Activated T-cell treated with anti-CD3 and anti-CD28 coated beads, Interleukin-2, amount 50 U/mL, for 48 hours (primary cell): Measurements from ENCODE around the gene GLS.
A peak's percentile ranks its signal among the peaks of the same experiment; 100 is the strongest.
"Not testable (repeated sequence)": the region's sequence is repeated elsewhere in the genome, so short reads cannot be mapped to it uniquely, and the experiment has no call there.

Source experiments
- DNase-seq, 2 experiments: peaks; one replicate each; pipeline ENCODE4 v3.0.0-alpha.2; 2020

The GLS gene

GRCh38 chr2:190858817-190859216 is 21.8 kb upstream of the GLS start:
- DNase-seq: no peak

GRCh38 chr2:190859347-190860297 is 21.0 kb upstream of the GLS start:
- no peak for DNase-seq

DNA sequence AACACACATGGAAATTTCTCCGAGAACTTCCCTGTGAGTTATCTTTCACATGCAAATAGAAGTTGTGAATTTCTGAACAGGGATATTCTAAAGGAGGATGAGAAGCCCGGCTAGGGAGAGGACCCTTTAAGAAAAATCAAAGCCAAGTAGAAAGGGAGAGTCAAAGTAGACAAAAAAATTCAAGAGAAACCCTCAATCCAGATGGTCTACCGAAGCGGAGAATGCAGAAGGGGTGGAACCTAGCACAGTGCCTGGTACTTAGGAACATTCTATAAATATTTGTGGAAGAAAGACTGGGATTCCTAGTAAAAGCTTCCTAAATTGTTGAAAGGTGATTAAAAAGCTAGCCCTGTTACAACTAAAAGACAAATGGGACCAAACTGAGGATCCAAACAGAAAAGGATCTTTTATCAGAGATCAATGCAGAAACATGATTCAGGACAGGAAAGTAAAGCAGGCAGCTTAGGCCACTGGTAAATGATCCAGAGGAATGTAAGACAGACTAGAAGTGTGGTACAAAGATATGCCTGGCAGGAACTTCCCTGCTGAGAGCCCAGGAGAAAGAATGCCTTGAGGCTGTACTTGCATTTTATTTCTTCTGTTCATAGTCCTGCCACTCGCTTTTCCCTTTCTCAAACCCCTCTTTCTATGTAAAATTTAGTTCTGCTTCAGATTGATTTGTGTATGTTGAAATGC is 19.5 kb upstream of the GLS start:
- no peak for DNase-seq

GRCh38 chr2:190862128-190862527 is 18.5 kb upstream of the GLS start:
- not testable (repeated sequence) for DNase-seq

GRCh38 chr2:190862571-190862991 is 18.0 kb upstream of the GLS start:
- no peak for DNase-seq

DNA sequence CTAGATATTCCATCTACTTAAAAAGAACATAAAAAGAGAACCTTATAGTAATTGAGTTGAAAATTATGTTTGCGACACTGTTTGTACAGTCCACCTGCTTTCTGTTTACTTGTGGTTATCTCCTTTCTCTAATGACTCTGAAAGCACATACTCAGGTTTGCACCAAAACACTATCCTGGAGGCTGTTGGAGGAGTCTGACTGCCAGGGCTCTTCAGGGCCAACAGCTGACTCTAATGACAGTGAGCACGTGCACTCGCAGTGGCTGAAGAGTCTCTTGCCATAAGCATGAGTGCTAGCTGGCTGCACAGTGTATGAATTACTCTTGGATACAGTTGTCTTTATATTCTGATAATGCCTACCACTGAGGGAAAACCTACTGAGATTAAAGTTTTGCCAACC is 16.7 kb upstream of the GLS start:
- no peak for DNase-seq

- DNase-seq: no peak
Measured at GRCh38 chr2:190864375-190864774, 16.2 kb upstream of the GLS start.

DNA sequence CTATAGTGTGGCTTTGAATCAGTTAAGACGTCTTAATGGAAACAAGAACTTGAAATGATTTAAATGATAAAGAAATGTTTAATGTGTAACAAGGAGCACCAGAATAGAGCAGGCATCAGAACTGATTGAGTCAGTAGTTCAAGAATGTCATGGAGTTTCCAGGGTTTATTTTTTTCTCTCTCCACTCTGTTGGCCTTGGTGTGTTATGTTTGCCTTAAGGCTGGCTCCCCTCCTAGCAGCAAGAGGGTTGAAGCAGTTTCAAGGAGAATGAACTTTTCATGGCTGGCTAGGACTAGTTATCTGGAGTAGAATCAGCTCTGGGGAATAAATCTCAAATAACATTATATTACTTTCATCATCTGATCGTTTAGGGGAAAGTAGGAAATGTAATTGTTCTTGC is 13.4 kb upstream of the GLS start:
- no peak for DNase-seq

GRCh38 chr2:190867832-190868231 is 12.8 kb upstream of the GLS start:
- DNase-seq: no peak

- no peak for DNase-seq
Measured at GRCh38 chr2:190869721-190870120, 10.9 kb upstream of the GLS start.

DNA sequence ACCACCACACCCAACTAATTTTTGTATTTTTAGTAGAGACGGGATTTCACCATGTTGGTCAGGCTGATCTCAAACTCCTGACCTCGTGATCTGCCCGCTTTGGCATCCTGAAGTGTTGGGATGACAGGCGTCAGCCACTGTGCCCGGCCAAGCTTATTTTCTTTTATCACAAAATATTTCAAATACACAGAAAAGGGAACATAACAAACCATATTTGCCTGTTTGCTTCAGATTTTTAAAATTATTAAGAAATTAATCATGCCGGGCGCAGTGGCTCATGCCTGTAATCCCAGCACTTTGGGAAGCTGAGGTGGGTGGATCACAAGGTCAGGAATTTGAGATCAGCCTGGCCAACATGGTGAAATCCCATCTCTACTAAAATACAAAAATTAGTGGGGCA is 7.2 kb upstream of the GLS start:
- not testable (repeated sequence) for DNase-seq

- DNase-seq: peak in 1 of 2 experiments; percentile 31
Measured at GRCh38 chr2:190875891-190876290, 4.7 kb upstream of the GLS start.

- no peak for DNase-seq
Measured at GRCh38 chr2:190876631-190877030, 4.0 kb upstream of the GLS start.

DNA sequence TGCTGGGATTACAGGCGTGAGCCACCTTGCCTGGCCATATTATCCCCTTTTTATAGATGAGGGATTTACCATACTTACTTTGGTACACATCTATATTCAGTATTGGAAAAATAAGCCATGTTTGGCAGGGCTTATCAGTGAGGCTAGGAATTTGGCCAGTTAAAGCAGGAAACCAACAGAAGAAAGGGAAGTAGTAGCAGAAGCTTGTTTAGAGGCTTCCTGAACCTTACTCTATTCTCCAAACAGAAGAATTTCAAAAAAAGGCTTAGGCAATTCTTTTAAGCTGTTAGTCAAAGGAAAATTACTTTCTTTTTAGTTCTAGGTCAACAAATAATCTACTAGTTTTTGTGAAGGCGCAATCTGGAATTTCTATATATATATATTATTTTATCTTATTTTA is 3.2 kb upstream of the GLS start:
- no peak for DNase-seq

DNA sequence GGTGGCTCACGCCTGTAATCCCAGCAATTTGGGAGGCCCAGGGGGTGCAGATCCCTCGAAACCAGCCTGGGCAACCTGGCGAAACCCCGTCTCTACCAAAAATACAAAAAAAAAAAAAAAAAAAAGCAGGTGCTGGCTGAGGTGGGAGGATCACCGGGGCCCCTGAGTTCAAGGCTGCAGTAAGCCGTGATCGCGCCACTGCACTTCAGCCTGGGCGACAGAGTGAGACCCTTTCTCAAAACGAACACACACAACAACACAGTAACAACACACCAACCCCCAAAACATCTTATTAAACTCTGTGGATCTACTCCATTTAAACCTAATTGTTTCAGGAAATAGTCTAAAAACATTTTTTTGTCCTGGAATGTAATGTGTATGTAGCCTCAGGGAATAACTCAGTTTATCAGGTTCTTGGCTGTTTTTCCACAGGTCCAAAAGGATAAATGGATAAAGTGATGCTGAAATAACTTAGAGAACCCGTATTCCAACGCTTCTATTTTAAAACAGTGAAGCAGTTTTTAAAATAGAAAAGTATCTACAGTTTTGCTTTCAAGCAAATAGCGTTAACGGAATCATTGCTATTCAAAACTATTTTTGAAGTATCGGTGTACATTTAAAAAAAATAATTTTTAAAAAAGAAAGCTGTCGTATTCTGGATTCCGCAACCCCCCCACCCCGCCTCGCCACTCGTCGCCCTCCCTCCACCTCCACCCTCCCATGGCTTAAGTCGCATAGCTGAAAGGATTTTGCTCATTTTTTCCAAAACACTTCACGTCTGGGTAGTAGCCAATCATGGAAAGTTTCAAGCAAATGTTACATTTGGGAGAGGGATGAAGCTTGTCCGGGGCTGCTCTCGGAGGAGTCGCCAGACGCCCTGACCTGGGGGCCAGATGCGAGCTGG is 895 bp upstream of the GLS start:
- DNase-seq: peak in 1 of 2 experiments; percentile 35

DNA sequence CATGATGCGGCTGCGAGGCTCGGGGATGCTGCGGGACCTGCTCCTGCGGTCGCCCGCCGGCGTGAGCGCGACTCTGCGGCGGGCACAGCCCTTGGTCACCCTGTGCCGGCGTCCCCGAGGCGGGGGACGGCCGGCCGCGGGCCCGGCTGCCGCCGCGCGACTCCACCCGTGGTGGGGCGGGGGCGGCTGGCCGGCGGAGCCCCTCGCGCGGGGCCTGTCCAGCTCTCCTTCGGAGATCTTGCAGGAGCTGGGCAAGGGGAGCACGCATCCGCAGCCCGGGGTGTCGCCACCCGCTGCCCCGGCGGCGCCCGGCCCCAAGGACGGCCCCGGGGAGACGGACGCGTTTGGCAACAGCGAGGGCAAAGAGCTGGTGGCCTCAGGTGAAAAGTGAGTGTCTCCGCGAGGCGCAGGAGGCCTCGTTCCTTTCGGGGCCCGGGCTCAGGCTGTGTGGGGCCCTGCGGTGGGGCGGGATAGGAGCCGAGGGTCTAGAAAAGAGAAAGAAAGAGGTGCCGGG is 520 bp downstream of the GLS start:
- DNase-seq: no peak

DNA sequence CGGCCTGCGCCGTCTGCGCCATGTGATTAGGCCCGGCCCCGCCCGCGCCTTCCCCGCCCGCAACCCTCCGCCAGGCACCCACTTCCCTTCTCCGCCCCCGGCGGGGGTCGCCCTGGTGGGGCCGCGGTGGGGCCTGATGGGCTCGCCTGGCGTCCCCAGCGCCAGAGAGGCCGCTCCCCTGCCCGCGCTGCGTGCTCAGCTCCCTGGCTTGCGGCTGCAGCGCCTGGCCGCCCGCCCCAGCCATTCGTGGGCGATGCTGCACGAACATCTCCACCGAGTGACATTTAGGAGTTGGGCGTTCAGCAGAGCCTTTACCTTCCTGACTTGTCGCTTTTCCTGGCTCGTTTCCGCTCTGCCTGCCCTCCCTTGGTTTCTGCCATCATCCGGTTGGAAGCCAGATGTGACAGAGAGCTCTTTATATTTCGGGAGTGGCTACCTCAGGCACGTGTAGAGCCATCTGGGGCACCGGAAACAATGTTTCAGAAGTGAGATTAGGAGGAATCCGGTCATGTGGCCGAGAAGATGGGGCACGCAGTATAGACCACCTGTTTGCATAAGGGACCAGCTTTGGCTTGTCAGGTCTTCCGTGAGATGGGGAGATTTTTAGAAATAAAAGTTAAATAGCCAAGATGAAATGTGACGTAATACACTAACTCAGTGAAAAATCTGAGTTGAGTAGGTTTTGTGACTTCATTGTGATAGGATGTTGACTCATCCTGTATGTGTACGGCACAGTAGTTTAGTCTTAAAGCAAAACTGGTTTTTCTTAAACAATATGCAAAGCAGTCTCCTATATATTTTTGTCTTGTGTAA is 1.2 kb downstream of the GLS start:
- peak; percentile 84 for DNase-seq

- no peak for DNase-seq
Measured at GRCh38 chr2:190882411-190882766, 1.8 kb downstream of the GLS start.

GRCh38 chr2:190882856-190883582 is 2.4 kb downstream of the GLS start:
- no peak for DNase-seq

DNA sequence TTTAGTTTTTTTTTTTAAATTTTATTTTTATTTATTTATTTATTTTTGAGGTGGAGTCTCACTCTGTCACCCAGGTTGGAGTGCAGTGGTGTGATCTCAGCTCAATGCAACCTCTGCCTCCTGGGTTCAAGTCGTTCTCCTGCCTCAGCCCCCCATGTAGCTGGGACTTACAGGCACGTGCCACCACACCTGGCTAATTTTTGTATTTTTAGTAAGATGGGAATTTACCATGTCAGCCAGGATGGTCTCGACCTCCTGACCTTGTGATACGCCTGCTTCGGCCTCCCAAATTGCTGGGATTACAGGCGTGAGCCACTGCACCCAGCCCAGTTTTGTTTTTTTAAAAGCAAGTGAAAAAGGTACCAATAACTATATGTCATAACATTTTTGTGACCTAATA is 5.2 kb downstream of the GLS start:
- not testable (repeated sequence) for DNase-seq

DNA sequence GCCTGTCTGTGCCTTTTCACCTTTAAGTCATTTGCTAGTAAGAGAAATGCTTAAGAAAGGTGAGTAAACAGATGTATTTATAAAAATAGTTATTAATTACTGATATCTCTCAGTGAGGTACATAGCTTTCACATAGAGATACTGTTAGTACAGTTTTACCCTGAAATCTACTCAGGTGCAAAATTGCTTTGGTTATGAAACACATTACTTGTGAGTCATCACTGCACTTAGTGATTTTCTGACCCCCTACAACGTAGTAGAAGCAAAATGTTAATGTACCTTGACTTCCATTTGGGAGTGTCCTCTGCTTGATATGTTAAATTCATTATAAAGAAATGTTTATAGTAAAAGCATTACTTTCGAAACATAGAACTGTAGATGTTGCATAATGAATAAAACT is 6.5 kb downstream of the GLS start:
- no peak for DNase-seq
